GM10248 (cell line): ENCODE results near the gene RPS6KB2.

ENCODE experiments used
- CTCF ChIA-PET: fragments of 300-600 bp; sonication (Branson Sonifier 250); formaldehyde crosslinking; extraction: SDS; loops from one replicate; lab custom pipeline; 2021; ENCODE audit warnings: antibody characterized with exemption; lab: Yijun Ruan, JAX
- POLR2A ChIA-PET: fragments of 350-650 bp; sonication (Branson Sonifier 250); formaldehyde crosslinking; extraction: SDS; loops from one replicate; lab custom pipeline; 2020; ENCODE audit warnings: antibody characterized with exemption; lab: Yijun Ruan, JAX
- DNase-seq: peaks from one replicate; pipeline ENCODE4 v3.0.0; 2012; ENCODE audit errors: extremely low spot score
- CTCF ChIP-seq: IDR thresholded peaks from 2 replicates; pipeline ENCODE4 v1.5.1; 2012; ENCODE audit warnings: mild to moderate bottlenecking, low read depth; ENCODE audit errors: extremely low read depth, missing control alignments, control extremely low read depth

RPS6KB2 gene

GRCh38 chr11:67419325-67420049 lies 8.8 kb upstream of the RPS6KB2 start:
- no peak for DNase-seq
- CTCF ChIA-PET: interaction anchor here (1.0 to 5.7 kb wide), 7 partner anchors 8 to 86 kb away, joined by 3 to 50 read pairs (median 4); partner anchors contain the start of genes PITPNM1, PPP1CA and TBC1D10C
- POLR2A ChIA-PET: interaction anchor here (0.8 to 1.1 kb wide), 2 partner anchors 18 to 79 kb away, joined by 3 to 4 read pairs; partner anchors contain the start of gene PTPRCAP
- no peak for TF ChIP-seq CTCF

DNA sequence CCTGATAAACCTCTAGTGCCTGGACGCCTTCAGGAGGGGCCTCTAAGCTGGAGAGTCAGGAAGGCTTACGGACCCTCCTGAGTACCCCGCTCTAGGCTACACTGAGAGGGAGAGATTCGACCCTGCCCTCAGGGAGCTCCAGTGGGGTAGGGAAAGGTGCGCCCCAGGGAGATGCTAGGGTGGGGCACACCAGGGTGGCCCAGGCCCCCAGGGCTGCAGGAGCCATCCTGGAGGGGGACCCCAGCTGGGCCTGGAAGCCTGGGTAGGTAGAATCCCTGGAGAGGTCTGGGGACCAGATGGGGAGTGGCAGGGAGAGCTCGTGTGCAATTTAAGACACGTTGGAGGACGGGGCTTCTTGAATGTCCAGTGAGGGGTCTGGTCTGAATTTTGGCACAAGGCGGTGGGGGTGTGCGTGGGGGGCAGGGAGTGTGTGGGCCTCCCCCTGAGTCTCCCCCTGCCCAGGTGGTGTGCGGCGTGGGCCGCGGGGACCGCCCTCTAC lies 8.1 kb upstream of the RPS6KB2 start:
- DNase-seq: no peak
- no peak for TF ChIP-seq CTCF
- ChIA-PET POLR2A (interaction anchor here (0.9 kb wide), 1 partner anchor 19 kb away, joined by 4 read pairs; the partner anchor contains the start of gene PPP1CA), CTCF (interaction anchor here (1.0 to 5.7 kb wide), 7 partner anchors 9 to 85 kb away, joined by 3 to 50 read pairs (median 4); partner anchors contain the start of genes PITPNM1, PPP1CA and TBC1D10C)

- DNase-seq: peak; percentile 99
- TF ChIP-seq CTCF: no peak
- CTCF ChIA-PET: interaction anchor here (1.0 to 5.7 kb wide), 8 partner anchors 9 to 85 kb away, joined by 3 to 50 read pairs (median 4); partner anchors contain the start of genes PITPNM1, PPP1CA and TBC1D10C
- POLR2A ChIA-PET: interaction anchor here (0.6 to 0.9 kb wide), 2 partner anchors 14 to 19 kb away, joined by 3 to 4 read pairs; partner anchors contain the start of gene PPP1CA
Measured at GRCh38 chr11:67420646-67421429, 7.5 kb upstream of the RPS6KB2 start.

DNA sequence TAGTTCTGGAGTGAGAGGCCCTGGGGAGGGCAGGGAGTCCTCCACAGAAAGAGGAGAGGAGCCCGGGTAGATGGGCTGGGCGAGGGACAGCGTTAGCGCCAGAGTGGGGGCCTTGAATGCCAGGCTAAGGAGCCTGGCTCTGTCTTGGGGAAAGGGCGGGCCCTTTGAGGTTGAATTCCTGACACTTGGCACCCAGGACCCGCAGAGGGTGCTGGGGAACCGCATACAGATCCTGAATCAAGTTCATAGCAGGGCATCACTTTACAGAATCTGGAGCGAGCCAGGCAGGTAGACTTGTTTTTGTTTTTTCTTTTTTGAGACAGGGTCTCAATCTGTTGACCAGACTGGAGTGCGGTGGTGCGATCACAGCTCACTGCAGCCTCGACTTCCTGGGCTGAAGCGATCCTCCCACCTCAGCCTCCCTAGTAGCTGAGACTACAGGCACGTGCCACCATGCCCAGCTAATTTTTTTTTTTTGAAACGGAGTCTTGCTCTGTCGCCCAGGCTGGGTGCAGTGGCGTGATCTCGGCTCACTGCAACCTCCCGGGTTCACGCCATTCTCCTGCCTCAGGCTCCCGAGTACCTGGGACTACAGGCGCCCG lies 6.8 kb upstream of the RPS6KB2 start:
- no peak for DNase-seq
- CTCF ChIA-PET: interaction anchor here (1.5 to 5.7 kb wide), 4 partner anchors 13 to 60 kb away, joined by 3 to 50 read pairs (median 20); partner anchors contain the start of genes PPP1CA and TBC1D10C
- POLR2A ChIA-PET: interaction anchor here (0.6 kb wide), 1 partner anchor 15 kb away, joined by 3 read pairs; no protein-coding TSS in a partner anchor
- TF ChIP-seq CTCF: no peak

GRCh38 chr11:67422891-67423290 lies 5.4 kb upstream of the RPS6KB2 start:
- CTCF ChIA-PET: interaction anchor here (2.1 kb wide), 1 partner anchor 22 kb away, joined by 8 read pairs; the partner anchor contains the start of gene PPP1CA

More at GRCh38 chr11:67422891-67423290, 5.4 kb upstream of the RPS6KB2 start:
- TF ChIP-seq CTCF: no peak
- DNase-seq: no peak
- POLR2A ChIA-PET: no interaction called here
